ENCODE results near the gene CATSPERZ. TPM values are rescaled to one million over a fixed set of nuclear protein-coding genes. Genes with fewer than 3 reads are reported as not detected.

Gene CATSPERZ
- total RNA-seq, 2 donors from 2014 or later, result not detected

GRCh38 chr11:64287676-64288352 lies 12.3 kb upstream of the CATSPERZ start:
- peaks cover 5% of the 10 kb centered on the region for H3K4me1 Mint-ChIP-seq
- no peak for ATAC-seq (replicated peaks)
- peaks cover 4% of the 10 kb centered on the region for H3K27me3 Mint-ChIP-seq
- no peak overlapping the region for H3K27ac Mint-ChIP-seq
- H3K36me3 Mint-ChIP-seq (ENCODE audit: low read depth), result peaks cover 9% of the 10 kb centered on the region
- no peak overlapping the region for H3K4me3 Mint-ChIP-seq
- no peaks in the 10 kb centered on the region for H3K9me3 Mint-ChIP-seq

GRCh38 chr11:64288353-64288750 lies 11.8 kb upstream of the CATSPERZ start:
- Mint-ChIP-seq H3K9me3 (no peaks in the 10 kb centered on the region), H3K4me1 (peaks cover 5% of the 10 kb centered on the region), H3K27me3 (peaks cover 4% of the 10 kb centered on the region), H3K36me3 (ENCODE audit: low read depth) (peaks cover 6% of the 10 kb centered on the region), H3K4me3 (no peak overlapping the region), H3K27ac (no peak overlapping the region)
- ATAC-seq (replicated peaks), result no peak

GRCh38 chr11:64289002-64289564 lies 11.1 kb upstream of the CATSPERZ start:
- ATAC-seq (replicated peaks), result no peak
- peaks cover 5% of the 10 kb centered on the region for H3K4me1 Mint-ChIP-seq
- no peak overlapping the region for H3K4me3 Mint-ChIP-seq
- no peak overlapping the region for H3K27ac Mint-ChIP-seq
- H3K36me3 Mint-ChIP-seq (ENCODE audit: low read depth), result peaks cover 6% of the 10 kb centered on the region
- no peaks in the 10 kb centered on the region for H3K9me3 Mint-ChIP-seq
- H3K27me3 Mint-ChIP-seq, result peaks cover 4% of the 10 kb centered on the region

- Mint-ChIP-seq H3K4me3 (peak overlapping the region; percentile 60), H3K9me3 (no peaks in the 10 kb centered on the region), H3K36me3 (ENCODE audit: low read depth) (peaks cover 6% of the 10 kb centered on the region), H3K27me3 (peaks cover 16% of the 10 kb centered on the region), H3K27ac (no peak overlapping the region), H3K4me1 (peaks cover 5% of the 10 kb centered on the region)
- ATAC-seq (replicated peaks), result no peak
Observed at GRCh38 chr11:64290352-64291261, 9.6 kb upstream of the CATSPERZ start.

GRCh38 chr11:64291262-64291751 lies 8.9 kb upstream of the CATSPERZ start, which contains the start of gene KCNK4:
KCNK4 (plus strand) TSS chr11:64291302; CDS start chr11:64293019, 1,717 bp downstream.
- peaks cover 22% of the 10 kb centered on the region for H3K27me3 Mint-ChIP-seq
- peaks cover 6% of the 10 kb centered on the region for H3K36me3 Mint-ChIP-seq (ENCODE audit: low read depth)
- H3K4me3 Mint-ChIP-seq, result peak within 1 kb of the TSS; percentile 60
- H3K27ac Mint-ChIP-seq, result no peak within 1 kb of the TSS
- ATAC-seq (replicated peaks), result no peak
- H3K4me1 Mint-ChIP-seq, result peaks cover 5% of the 10 kb centered on the region
- H3K9me3 Mint-ChIP-seq, result no peaks in the 10 kb centered on the region

- no peaks in the 10 kb centered on the region for H3K4me1 Mint-ChIP-seq
- peak; percentile 40 for ATAC-seq (replicated peaks)
- H3K9me3 Mint-ChIP-seq, result no peaks in the 10 kb centered on the region
- H3K4me3 Mint-ChIP-seq, result peak overlapping the region; percentile 29
- no peak overlapping the region for H3K27ac Mint-ChIP-seq
- peaks cover 26% of the 10 kb centered on the region for H3K27me3 Mint-ChIP-seq
- H3K36me3 Mint-ChIP-seq (ENCODE audit: low read depth), result peaks cover 6% of the 10 kb centered on the region
Observed at GRCh38 chr11:64291752-64292459, 8.3 kb upstream of the CATSPERZ start.

GRCh38 chr11:64292460-64293254 lies 7.5 kb upstream of the CATSPERZ start:
- H3K27ac Mint-ChIP-seq, result no peak overlapping the region
- H3K27me3 Mint-ChIP-seq, result peaks cover 33% of the 10 kb centered on the region
- H3K9me3 Mint-ChIP-seq, result no peaks in the 10 kb centered on the region
- H3K36me3 Mint-ChIP-seq (ENCODE audit: low read depth), result peaks cover 6% of the 10 kb centered on the region
- H3K4me3 Mint-ChIP-seq, result peak overlapping the region; percentile 29
- H3K4me1 Mint-ChIP-seq, result no peaks in the 10 kb centered on the region
- ATAC-seq (replicated peaks), result peak; percentile 14

- H3K4me1 Mint-ChIP-seq, result no peaks in the 10 kb centered on the region
- H3K27me3 Mint-ChIP-seq, result peaks cover 41% of the 10 kb centered on the region
- H3K4me3 Mint-ChIP-seq, result no peak overlapping the region
- peaks cover 6% of the 10 kb centered on the region for H3K36me3 Mint-ChIP-seq (ENCODE audit: low read depth)
- H3K27ac Mint-ChIP-seq, result no peak overlapping the region
- ATAC-seq (replicated peaks), result no peak
- no peaks in the 10 kb centered on the region for H3K9me3 Mint-ChIP-seq
Observed at GRCh38 chr11:64294774-64295173, 5.4 kb upstream of the CATSPERZ start.

GRCh38 chr11:64295760-64296159 lies 4.4 kb upstream of the CATSPERZ start:
- Mint-ChIP-seq H3K4me1 (peaks cover 4% of the 10 kb centered on the region), H3K27me3 (peaks cover 45% of the 10 kb centered on the region), H3K36me3 (ENCODE audit: low read depth) (peaks cover 6% of the 10 kb centered on the region), H3K27ac (no peak overlapping the region), H3K9me3 (no peaks in the 10 kb centered on the region), H3K4me3 (no peak overlapping the region)
- no peak for ATAC-seq (replicated peaks)

- peaks cover 4% of the 10 kb centered on the region for H3K4me1 Mint-ChIP-seq
- H3K4me3 Mint-ChIP-seq, result no peak overlapping the region
- no peak for ATAC-seq (replicated peaks)
- no peaks in the 10 kb centered on the region for H3K9me3 Mint-ChIP-seq
- H3K36me3 Mint-ChIP-seq (ENCODE audit: low read depth), result peaks cover 4% of the 10 kb centered on the region
- H3K27ac Mint-ChIP-seq, result no peak overlapping the region
- H3K27me3 Mint-ChIP-seq, result peaks cover 45% of the 10 kb centered on the region
Observed at GRCh38 chr11:64296236-64296635, 3.9 kb upstream of the CATSPERZ start.

GRCh38 chr11:64296830-64297698 lies 3.1 kb upstream of the CATSPERZ start:
- Mint-ChIP-seq H3K4me3 (no peak overlapping the region), H3K36me3 (ENCODE audit: low read depth) (peaks cover 4% of the 10 kb centered on the region), H3K27ac (no peak overlapping the region), H3K4me1 (peaks cover 4% of the 10 kb centered on the region), H3K9me3 (no peaks in the 10 kb centered on the region), H3K27me3 (peaks cover 45% of the 10 kb centered on the region)
- no peak for ATAC-seq (replicated peaks)

GRCh38 chr11:64297699-64298358 lies 2.3 kb upstream of the CATSPERZ start:
- no peaks in the 10 kb centered on the region for H3K9me3 Mint-ChIP-seq
- peaks cover 4% of the 10 kb centered on the region for H3K36me3 Mint-ChIP-seq (ENCODE audit: low read depth)
- H3K27me3 Mint-ChIP-seq, result peaks cover 45% of the 10 kb centered on the region
- H3K4me3 Mint-ChIP-seq, result no peak overlapping the region
- H3K4me1 Mint-ChIP-seq, result peaks cover 4% of the 10 kb centered on the region
- no peak for ATAC-seq (replicated peaks)
- H3K27ac Mint-ChIP-seq, result no peak overlapping the region

Data from activated T-helper 17 cell treated with anti-CD3 and anti-CD28 coated beads, Interleukin-2, amount 50 U/mL, for 72 hours (primary cell).